Prostate gland (tissue), 2 donors: Measurements from ENCODE around the gene LTBP2.

ENCODE experiments used
- POLR2AphosphoS5 ChIP-seq: sonication (generic); formaldehyde crosslinking; IDR thresholded peaks from one replicate; pipeline ENCODE4 v1.6.1; 2017; ENCODE audit warnings: antibody characterized with exemption
- TF ChIP-seq, protein P1 (sequence below), 4 experiments: fragments of 200-600 bp in 2 of 4; fragments of 450-650 bp in 2 of 4; sonication (generic) in 2 of 4; IDR thresholded peaks; 1 replicate in 3 of 4; 2 replicates in 1 of 4; pipeline ENCODE4 v1.5.1; 2016 to 2019; ENCODE audit warnings: antibody characterized with exemption in 4 of 4, mild to moderate bottlenecking in 2 of 4, moderate library complexity in 2 of 4

DNA sequence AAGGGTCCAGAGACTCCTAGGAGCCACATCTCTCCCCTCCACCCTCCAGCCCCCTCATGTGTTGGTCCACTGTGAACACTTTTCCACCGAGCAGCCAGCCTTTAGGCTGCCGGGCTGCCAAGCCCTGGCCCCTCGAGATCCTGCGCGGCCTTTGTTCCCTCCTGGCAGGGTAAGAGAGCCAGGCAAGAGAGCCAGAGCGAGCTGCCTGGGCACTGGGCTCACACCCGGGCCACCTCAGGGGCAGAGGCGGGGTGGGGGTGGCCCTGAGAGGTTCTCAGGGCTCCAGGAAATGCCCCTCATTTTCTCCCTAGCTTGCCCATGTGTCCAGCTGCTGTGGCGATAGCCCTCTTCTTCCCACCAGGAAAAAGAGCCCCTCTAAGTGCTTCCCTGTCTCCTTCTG, 44.8 kb downstream of the LTBP2 start:
- no peak for TF ChIP-seq POLR2AphosphoS5
- TF ChIP-seq, protein P1, sequence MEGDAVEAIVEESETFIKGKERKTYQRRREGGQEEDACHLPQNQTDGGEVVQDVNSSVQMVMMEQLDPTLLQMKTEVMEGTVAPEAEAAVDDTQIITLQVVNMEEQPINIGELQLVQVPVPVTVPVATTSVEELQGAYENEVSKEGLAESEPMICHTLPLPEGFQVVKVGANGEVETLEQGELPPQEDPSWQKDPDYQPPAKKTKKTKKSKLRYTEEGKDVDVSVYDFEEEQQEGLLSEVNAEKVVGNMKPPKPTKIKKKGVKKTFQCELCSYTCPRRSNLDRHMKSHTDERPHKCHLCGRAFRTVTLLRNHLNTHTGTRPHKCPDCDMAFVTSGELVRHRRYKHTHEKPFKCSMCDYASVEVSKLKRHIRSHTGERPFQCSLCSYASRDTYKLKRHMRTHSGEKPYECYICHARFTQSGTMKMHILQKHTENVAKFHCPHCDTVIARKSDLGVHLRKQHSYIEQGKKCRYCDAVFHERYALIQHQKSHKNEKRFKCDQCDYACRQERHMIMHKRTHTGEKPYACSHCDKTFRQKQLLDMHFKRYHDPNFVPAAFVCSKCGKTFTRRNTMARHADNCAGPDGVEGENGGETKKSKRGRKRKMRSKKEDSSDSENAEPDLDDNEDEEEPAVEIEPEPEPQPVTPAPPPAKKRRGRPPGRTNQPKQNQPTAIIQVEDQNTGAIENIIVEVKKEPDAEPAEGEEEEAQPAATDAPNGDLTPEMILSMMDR (IDR thresholded peaks at IDR 0.05) = no peak
